Stimulated activated CD4-positive, alpha-beta T cell treated with anti-CD3 and anti-CD28 coated beads, Interleukin-4, amount 100 ng/mL, for 48 hours (primary cell): ENCODE results near the gene TP63.

Source experiments
- DNase-seq, 2 donors: peaks; one replicate each; pipeline ENCODE4 v3.0.0-alpha.2; 2020; ENCODE audit warnings: low read depth in 2 of 2

TP63 gene

DNA sequence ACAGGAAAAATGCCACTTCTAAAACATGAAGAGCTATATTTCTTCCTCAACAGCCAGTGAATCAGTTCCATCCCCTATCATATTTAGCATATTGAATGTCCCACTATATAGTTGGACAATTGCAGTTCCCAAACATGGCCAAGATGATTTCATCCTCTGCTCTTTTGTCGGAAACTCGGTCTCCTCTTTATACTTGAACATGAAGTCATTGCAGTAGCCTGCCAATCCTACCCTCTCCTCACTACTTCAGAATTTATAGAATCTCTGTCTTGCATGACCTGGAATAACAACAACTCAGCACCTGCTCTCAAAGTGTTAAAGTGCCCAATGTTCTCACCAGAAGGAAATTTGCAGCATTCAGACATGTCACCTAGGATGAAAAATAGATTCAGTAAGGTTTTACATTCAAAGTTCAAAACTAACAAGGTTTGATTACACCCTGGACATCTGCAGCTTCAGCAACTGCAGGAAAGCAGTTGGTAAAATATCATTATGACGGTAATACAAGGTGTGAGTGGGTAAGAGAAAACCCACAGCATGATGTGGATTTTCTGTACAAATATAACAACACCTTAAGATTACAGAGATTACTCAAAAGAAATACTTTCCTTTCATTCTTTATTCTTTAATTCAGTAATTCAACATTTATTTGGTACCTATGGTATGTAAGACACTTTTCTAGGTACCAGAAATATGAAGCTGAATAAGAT is 52.5 kb downstream of the TP63 start:
- DNase-seq: no peak

DNA sequence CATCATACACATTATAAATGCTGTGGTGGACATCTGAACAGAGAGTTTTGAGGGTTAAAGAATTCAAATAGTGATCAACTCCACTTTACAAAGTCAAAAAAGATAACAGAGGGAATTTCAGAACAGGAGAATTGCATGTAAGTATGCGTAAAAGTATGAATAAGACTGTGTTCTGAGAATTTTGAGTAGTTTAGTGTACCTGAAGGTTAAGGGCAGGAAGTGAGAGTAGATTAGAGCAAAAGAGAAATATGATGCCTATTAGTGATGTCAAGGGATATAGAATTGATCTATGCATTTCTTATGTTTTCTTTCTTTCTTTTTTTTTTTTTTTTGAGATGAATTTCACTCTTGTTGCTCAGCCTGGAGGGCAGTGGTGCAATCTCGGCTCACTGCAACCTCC is 53.1 kb downstream of the TP63 start:
- DNase-seq: no peak

DNA sequence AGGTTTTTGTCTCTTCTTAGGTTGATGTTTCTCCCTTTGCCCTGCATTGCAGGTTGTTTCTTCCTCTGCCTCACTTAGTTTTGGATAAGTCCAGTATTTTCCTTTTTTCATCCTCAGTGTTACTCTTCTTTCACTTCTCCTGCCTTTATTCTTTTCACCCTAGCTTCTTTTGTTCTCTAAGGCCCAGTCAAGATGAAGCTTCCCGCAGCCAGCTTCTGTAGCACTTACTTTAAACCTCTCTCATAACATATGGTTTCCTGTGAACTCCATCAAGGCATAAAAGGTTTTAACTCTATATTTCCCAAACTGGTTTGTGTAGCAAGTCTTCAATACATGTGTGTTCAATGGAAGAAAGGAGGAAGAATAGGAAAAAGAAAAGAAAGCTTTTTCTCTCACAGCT is 54.1 kb downstream of the TP63 start:
- DNase-seq: no peak

DNA sequence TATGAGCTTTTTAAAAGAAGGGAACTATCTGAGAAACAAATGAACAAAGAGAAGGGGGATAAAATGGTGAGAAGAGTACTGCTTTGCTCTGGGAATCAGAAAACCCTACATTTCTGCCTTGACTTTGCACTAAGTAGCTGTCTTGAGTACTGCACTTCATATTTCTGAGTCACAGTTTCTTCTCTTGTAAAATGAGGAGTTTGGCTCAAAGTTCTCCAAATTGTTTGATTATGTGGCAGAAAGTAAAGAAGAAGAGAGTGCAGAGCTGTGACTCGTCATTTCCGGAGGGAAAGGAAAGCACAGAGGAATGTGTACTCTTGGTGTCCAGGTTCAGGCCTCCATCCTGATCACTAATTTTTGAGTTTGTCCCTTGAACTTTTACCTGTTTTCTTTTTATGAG is 54.7 kb downstream of the TP63 start:
- DNase-seq: no peak

DNA sequence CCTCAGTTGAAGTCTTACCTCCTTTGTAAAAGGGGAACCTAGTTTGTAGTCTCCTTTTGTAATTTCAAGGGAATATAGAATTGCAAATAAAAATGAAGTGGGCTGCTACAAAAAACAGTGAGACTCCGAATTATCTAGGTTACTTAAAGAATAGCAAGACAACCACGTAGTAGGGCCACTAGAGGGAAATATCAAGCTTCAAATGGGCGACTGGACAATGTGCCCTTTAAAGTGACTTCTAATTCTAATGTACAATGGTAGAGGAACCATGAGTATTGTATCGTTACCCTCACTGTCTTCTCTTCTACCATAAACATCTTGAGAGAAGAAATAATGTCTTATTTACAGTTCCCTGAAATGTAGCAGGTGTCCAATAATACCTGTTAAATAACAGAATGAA is 56.3 kb downstream of the TP63 start:
- no peak for DNase-seq

DNA sequence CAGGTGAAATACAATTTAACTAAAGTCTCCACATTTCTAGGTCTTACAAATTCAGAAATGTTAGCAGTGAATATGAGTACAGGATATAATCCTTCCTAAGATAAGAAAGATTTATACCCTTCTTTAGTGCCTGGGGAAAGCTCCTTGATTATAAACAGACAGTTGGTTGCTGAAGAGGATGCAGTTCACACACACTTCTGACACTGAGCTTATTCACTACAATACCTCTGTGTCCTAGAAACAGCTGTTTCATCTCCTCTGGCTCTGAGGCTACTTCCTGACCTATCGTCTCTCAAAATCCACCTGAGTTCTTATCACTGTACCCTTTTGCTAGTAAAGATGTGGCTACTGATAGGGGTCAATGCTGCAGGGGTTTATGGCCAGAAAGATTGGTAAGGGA is 57.1 kb downstream of the TP63 start:
- DNase-seq: no peak

DNA sequence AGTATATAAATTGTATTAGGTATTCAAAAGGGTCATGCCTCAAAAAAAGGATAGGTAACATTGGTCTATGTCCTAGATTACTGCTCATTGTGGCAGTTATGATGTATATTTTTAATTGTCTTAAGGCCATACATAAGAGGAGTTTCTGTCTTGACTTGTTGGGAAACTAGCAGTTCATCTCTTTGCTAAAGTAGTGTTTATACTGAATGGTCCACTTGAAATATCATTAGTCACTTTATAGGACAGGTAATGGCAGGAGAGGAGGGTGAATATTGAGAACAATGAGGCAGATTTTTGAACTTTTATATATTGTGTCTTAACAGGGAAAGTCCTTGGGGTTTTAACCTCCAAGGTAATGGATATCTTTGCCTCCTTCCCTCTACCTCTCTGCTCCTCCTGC is 58.4 kb downstream of the TP63 start:
- no peak for DNase-seq

DNA sequence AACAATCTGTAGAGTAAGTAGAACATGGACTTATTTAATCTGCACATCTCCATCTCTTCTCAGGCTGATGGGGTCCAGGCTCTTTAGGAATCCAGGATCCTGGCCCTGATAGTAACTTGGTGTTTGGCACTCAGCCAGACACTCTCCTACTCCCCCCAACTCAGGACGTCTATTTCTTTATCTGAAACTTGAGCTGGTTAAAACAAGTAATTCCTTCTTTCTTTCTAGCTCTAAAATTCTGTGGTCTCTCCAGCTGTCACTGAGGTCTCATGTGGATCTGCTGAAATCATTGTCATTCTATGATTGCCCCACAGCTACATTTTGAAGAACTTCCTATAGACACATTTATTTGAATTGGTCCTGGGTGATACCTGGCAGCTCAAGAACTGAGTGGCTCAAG is 59.0 kb downstream of the TP63 start:
- no peak for DNase-seq

DNA sequence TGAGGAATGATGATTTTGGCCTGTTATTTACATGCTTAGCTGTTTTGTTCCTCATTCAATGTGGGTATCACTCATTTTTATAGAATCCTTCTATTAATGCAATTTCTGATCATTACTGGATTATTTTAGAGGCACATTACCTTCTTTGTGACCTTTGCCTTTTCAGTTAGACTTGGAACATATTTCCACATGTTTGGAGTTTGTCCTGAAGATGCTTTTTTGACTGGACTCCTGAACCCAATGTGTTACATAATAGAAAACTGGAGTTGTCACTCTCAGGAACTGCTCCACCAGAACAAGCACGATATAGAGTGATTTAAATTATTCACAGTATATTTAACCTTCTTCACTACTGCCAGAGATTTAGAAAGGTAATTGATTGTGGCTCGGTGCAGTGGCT is 59.5 kb downstream of the TP63 start:
- DNase-seq: no peak

DNA sequence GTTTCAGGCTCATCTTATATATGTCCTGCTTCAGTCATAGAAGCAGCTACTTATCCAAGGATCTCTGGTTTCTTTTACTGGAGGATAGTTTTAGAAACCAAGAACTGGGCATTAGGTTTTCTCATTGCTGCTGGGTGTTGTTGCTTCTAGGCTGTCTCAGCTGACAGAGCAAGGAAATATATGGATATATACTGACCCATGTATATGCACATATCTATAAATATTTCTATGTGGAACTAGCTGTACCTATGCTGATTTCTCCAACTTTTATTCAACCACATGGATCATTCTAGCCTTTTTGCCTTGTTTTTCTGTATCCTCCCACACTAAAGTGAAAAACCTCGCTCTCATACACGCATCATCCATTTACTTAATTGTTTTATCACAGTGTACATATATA is 64.2 kb downstream of the TP63 start:
- no peak for DNase-seq

DNA sequence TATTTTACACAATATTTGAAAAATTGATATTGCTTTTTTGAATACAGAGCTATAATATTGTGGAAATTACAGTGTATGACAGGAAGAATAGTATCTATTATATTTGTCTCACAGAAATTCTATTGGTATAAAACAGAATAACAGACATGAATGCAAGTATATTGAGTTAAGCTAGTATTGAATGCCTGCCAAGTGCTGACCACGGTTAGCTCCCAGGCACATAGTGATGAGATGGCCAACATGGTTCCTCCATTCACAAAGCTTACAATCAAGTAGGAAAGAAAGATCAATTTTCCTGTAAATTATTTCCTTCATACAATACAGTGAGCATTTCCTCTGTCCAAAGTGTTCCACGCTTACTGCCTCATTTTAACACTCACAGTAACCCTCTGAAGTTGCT is 67.6 kb downstream of the TP63 start:
- DNase-seq: no peak

DNA sequence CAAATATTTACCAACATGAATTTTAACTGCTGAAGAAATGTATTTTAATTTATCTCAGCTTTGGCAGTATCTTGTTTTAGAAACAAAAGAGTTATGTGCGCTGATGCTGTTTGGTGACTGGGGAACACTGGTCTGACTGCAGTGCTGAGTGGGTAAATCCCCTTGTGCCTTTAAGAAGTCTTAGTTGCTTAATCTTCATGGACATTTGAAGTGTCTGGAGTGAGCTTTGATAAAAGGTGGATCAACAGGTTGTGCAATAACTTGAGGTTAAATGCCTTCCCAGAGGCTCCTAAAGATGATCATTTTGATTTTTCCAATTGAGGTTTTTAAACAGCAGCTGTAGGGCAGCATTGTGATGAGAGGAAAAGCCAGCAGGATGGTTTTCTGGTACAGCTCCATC is 68.7 kb downstream of the TP63 start:
- DNase-seq: no peak

DNA sequence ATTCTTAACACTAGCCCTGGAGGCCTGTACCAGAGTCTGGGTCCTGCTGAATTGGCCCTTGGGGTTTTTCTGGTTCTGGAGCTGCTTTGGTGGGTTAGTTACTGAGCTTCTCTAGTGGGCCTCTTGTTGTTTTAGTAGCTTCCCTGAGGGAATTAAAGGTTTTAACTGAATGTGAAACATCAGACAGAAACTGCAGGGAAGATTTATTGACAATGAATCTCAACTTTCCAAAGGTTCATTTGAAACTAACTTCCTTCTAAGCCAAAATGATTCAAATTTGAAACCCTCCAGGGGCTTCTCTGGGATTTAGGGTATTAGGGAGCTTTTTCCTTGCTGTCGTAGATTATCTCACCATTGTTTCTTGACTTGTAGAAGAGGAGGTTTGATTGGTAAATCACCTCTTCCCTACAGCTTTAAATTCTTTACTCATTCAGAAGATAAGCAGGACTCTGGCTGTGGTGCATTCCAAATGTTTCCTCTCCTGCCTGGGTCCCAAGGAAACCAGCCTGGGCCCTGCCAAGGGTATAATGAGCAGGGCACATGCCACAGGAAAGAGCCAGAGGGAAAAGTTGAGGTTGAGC is 71.0 kb downstream of the TP63 start:
- no peak for DNase-seq

DNA sequence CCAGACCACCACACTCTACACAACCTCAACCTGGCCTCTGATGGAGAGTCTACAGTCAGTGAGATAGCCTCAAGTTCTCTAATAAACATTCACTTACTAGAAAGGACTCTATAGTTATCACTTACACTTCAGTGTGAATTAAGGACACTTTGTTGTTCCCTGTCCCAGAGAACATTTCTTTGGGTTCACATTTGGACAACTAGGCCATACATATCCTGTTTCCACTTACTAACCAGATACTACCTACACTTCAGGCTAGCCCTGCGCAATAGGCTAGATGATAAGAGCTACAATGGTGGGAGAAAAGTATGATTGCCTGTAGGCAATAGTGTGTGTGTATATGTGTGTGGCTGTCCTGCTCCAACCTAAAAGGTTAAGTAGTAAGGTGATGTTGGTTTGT is 72.7 kb downstream of the TP63 start:
- no peak for DNase-seq

DNA sequence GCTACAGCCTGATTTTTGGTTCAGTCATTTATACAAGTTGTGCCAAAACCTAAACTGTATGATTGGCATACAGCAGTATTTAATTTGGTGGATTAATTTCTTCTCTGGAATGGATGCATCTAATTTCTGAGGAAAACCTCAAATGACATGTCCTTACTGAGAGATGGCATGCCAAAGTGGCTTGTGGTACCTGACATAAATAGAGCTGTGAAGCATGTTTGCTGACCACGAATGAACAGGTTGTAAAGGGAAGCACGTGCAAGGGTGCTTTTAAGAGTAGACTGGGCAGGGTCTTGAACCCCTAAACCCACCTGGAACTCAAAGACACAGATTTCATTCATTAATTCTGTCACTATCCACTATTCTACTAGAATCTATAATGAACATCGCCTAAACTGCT is 77.2 kb downstream of the TP63 start:
- DNase-seq: no peak

DNA sequence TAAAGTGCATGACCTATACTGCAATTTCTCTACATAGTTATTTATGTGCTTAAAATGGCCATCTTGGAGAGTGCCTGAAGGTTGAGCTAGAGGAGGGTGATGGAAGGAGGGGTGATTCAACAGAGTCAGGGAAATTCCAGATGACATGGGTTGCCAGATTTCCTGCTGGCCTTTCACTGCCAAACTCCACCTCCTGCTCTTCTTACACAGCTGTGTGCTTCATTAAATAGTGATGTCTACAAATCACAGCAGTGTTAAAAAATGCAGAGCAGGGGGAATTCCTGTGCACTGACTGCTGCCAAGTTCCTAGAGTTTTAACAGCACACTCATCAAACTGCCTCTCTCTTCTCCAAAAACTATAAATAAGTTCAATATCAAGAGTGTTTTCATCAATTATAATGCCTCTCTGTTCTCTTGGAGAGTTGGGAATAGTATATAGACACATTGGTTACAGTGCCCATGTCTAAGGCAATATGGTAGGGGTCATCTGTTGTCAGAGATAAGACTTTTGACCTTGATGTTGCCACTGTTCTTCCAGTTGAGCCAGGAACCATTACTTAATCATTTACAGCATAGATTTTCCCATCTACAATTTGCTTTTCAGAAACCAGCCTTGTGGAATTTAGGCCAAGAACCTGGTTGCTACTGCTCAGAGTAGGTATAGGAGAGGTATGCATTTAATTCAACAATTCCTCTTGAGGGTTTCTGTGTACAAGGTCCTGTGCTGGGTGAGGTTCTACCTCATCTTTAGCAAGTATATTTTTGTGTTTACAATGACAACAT is 79.6 kb downstream of the TP63 start:
- DNase-seq: no peak

DNA sequence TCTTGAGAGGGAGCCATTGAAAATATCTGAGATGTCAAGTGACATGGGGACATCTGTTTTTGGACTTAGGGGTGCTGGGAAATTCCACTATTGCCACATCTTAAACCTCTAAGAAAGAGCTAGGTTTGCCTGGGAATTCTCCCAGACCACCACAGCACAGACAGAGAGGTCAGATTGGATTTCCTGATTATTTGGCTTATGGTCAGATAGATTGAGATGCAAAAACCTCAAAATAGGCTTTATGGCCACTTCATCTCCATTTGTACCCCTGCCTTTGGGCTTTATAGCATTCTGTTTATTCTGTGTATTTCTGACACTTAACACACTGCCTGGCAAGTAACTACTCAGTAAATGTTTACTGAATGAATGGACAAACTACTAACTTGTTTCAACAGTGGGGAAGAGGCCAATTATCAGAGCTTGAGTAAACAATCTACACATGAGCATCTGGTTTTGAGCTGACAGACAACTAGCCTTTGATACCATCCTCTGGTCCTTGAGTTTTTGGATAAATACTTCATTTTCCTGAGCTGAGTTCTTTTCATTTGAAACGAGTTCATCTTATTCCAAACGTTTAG is 81.8 kb downstream of the TP63 start:
- DNase-seq: no peak

DNA sequence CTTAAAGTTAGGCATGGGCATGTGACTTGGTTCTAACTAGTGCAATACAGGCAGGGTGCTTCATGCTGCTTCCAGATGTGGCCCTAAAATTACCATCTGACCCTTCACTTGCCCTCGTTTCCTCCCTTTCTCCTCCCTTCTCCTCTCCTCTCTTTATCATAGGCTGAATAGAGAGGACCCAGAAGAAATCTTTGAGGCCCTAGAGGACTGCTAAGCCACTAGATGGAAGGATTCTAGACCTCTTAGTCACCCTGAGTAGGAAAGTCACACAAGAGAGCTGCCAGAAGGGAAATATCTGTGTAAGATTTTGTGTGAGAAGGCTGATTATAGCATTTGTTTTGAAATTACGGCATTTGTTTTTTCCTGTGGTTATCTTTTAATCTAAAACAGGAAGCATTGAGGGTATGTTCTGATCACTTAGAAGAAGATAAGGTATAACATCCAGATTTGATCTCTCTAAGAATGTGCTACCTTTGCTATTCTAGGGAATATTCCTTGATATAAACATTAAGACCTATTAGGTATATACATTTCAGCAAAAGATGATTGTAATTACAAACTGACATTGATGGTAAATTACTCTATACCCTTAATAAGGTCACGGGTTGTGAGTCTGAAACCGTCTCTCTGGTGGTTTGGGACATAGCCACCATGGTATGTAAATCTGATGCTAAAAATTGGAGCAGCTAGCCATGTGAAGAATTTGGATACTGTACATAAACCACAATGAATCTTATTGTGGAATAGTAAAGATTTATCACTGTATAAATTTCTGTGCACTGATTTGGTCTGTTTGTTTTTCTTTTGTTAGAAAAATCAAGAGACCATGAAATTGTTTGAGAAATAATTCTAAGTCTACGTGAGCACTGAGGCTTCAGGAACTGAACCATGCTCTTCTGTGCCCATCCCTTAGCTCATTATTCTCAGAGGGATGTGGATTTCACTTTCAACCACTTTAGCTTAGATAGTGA is 84.1 kb downstream of the TP63 start:
- no peak for DNase-seq

DNA sequence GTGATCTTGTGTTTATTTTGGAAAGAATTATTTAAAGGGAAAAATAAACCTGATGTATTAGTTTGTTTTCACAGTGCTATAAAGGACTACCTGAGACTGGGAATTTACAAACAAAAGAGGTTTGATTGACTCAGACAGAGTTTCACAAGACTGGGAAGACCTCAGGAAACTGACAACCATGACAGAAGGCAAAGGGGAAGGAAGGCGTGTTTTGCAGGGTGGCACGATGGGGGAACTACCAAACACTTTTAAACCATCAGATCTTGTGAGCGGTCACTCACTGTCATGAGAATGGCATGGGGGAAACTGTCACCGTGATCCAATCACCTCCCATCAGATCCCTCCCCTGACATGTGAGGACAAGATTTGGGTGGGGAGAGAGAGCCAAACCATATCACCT is 87.0 kb downstream of the TP63 start:
- no peak for DNase-seq

DNA sequence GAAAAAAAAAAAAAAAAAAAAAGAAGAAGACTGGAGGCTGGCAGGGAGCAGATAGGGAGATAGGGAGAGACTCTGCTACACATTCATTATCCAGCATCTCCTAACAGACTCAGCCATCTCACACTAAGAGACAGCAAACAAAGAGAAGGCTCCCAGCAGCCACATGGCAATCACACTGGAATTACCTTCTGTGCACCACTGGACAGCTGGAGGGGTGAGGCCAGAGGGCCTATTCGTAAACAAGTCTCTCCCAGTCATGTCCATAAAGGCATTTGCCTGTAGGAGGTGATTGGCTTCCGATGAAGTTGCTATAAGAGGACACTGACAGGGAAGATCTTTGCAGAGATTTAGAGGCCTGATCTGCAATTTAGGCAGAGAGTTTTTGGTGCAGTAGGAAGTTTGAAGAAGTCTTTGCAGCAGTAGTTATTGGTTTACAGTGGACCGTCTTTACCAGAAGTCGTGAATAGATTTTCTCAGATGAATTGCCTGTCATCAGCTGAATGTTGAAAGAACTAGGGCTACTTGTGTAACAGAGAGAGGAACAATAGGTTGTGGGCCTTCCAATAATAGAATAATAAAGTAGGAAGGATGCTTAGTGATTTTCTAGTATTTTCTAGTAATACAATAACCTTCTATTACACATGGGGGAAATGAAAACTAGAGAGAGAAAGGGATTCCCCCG is 89.7 kb downstream of the TP63 start:
- DNase-seq: no peak
